ENCODE data around the gene COL27A1.

Gene COL27A1

DNA sequence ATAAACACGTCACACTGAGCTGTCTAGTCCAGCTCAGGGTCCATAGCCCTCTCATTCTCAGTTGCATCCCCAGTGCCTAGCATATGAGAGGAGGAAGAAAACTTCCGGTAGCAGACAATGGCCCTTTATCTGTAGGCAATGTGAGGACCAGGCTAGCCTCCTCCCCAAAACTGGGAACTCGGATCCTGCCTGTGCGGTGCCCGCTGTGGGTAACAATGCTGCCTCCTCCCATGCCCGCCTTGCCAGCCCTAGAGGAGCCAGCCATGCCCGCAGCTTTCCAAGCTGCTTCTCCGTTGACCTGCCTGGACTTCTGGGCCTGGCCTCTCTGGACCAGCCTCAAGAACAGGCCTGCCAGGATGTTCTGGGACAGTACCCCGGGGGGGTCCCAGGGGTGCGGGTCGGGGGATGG is 93.0 kb downstream of the COL27A1 start:
- no peak for DNase-seq

DNA sequence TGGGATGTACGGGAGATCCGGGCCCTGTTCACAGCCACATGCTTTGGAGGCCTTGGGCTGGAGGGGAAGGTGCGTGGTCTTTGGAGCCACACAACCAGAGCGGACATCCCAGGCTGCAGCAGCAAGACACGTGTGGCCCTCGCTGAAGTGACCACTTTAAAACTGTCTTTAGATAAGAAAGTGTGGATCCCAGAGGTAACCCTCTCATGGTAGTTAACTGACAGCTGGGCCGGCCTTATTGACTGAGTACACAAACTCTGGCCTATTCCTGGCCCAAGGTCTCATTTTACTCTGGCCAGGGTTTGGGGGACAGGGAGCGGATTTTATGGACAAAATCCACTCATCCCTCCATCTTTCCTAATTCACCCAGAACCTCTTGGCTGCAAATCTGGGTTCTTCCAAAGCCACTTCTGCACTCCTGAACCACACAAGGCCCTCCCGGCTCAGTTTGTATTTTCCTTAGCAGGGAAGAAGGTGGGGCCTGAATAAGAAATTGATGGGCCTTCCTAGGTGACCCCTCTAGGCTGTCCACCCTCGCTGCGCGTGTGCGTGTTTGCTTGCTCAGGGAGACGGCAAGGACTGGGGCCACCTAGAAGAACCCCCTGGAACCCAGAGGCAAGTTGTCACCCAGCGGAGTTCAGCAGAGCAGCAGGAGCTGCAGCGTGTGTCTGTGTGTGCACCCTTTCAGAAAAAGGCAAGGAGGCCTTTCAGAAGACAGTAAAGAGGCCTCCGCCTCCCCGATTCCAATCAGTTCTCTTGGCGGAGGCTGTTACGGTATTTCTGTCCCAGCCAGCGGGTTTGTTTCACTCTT is 94.3 kb downstream of the COL27A1 start:
- no peak for DNase-seq

DNA sequence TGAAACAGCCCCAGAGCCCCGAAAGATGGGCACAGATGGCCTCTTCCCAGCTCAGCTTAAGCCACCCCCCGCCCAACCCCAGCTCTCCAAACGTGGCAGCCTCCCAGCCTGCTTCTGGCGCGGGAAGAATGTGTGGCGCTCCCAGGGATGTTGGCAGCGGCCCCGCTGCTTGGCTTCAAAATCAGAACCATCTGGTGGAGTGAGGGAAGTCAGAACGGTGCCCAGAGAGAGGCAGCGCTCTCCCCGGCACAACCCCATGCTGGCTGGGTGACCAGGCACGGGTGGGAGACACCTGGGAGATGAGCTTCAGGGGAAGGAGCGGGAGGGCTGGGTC is 94.9 kb downstream of the COL27A1 start:
- DNase-seq, result peak; percentile 93

DNA sequence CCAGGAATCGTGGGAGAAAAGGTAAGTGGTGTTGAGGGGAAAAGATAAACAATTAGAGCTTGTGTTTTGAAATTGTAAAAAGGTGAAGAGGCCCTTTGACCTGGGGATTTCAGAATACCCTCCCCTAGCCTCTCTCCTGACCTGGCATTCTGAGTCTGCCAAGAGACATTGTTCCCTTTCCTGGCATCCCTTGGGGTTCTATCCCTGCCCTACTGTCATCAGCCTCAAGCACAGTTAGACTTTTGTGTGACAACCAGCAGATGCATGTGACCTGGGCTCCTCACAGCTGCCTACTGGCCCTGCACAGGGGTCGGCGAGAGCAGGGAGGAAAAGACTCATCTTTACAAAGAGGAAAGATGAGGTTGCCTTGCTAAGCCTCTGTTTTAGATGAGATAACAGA is 95.3 kb downstream of the COL27A1 start:
- DNase-seq, result no peak

DNA sequence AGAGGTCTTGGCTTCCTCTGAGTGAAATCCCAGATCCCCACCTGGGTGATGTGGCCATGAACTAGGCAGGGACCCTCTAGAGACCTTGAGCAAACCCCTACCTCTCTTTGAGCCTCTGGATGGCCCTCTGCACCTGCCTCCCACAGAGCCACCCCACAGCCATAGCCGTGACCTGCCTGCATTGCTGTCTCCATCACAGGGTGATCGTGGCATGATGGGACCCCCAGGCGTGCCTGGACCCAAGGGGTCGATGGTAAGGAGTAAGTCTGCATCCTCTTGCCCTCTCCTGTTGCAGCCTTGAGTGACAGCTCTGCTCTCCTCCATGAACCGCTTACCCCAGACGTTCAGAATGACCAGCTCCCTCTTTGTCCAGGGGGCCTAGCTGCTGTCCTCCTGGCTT is 97.1 kb downstream of the COL27A1 start:
- no peak for DNase-seq

DNA sequence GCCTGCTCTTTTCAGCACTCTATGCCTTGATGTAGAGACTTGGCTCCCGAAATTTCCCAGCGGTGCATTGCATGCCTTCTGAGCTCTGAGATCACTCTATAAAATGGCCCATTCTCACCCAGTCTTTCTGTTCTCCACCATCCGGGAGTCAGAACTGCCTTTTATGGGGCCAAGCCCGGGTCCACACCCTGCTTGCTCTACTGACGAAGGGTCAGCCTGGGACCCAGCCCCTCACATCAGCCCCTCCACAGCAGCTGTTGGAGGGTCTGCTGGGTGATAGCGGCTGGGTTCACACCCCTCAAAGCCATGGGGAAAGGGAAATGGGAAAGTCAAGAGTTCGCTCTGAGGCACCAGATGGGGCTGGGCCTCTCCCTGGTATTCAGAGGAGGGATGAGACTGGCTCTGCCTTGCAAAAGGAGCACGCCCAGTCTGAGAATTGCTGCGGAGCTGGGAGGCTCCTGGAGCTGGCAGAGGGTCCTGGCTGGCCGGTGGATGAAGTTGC is 101.5 kb downstream of the COL27A1 start:
- no peak for DNase-seq

DNA sequence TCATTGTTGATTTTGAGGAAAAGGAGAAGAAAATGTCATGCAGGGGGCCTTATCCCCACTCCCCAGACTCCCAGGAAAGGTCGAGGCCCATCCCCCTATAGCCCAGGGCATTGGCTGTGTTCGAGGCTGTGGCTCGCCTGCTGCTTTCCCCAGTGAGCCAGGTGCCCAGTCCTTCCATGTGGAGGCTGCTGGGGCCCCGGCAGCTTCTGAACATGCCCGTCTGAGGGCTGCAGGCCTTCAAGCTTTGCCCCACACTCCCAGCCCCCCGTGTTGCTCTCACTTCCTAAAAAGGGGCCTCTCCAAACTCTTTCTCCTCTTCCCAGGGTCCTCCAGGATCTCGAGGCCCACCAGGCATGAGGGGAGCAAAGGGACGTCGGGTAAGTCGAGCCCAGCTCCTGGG is 102.9 kb downstream of the COL27A1 start:
- no peak for DNase-seq

DNA sequence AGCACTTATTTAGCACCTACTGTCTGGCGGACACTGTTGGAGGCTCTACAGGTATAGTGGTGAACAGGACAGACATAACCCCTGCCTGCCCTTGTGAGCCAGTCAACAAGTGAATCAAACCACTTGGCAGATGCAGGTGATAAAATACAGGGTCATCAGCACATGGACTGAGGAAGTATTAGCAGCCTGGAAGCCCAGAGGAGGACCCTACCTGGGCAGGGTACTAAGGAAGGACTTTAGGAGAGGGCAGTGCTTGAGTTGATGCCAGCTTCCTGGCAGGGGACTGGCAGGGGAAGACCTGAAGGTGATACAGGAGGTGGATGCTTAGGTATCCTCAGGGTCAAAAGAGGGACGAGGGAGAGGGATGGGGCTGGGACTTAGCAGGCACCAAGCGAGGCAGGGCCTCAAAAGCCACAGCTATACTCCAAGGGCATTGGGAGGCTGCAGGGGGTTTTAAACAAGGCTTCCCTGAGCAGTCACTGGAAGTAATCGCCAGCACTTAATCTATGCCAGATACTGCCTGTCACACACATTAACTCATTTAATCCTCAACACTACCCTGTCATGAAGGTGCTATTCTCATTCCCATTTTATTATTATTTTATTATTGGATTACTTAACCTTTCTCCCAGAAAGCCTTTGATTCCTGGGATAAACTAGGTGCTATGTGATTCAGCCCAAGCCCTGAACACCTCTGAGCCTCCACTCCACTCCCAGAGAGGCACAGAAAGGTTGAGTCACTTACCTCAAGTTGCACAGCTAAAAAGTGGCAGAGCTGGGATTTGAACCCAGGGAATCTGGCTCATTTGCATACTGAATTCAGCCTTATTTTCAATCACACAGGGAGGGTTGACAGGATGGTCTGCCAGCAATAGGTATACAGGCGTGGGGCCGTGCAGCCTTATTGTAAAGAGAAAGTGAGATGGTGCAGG is 103.8 kb downstream of the COL27A1 start:
- no peak for DNase-seq

DNA sequence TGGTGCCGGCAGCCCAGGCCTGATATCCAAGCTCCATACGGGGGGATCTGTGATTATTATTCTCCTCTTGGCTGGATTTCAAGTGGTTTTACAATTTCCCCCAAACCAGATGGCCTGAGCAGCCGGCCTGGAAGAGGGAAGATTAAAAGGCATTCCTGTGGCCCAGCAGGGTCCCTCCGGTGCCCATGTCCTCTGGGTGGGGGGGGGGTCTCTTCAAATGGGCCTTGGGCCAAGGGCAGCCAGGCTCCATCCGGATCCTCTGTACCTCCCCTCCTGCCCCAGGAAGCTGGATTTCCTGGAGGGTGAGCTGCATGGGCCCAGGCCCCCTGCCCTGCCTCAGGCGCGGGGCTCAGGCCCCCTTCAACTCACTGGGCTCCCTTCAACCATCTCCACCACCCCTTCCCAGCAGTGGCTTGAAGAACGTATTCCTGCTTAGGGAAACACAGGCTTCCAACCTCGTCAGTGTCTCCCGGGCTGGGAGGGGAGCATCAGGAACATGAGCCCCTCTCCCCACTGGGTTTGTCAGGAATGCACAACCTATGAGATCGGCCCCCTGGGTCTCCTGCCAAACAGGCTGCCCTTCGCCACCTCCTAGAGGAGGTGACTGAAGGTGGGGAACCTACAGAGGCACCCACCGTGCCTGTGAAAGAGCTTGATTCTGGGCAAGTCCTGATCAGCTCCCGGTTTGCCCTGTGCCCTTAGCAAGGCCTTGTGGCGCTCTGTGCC is 104.6 kb downstream of the COL27A1 start:
- DNase-seq, result no peak

DNA sequence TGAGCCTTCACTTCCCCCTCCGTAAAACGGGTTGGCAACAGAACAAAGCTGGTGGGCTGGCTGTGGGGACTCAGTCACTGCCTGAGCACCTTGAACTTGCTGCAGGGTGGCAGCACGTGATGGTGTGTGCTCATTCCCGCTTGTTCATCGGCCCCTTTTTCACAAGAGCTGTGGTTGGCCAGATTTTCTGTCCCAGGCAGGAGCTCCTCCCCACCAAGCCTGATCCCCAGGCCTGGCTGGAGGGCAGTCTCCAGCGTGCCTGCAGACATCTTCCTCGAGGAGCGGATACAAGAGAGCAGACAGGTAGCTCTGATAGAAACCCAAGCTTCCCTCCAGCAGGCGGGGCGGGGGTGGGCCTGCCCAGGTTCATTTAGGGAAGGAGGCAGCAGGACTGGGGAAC is 105.7 kb downstream of the COL27A1 start:
- no peak for DNase-seq

DNA sequence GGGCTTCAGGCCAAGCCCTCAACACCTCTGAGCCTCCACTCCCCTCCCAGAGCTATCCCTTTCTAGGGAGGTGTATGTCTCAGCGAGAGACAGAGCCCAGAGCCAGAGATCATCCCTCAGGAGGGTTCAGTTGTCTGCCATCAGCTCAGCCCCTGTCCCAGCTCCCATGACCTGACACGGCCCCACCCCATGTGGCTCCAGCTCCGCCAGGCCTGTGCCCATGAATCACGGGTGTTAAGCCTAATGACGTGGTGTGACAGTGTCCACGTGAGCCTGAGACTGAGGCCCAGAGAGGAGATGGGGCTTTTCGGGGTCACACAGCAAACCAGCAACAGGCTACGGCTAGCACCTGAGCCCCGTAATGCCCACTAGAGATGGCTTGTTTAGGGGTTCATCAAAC is 106.7 kb downstream of the COL27A1 start:
- DNase-seq, result no peak

DNA sequence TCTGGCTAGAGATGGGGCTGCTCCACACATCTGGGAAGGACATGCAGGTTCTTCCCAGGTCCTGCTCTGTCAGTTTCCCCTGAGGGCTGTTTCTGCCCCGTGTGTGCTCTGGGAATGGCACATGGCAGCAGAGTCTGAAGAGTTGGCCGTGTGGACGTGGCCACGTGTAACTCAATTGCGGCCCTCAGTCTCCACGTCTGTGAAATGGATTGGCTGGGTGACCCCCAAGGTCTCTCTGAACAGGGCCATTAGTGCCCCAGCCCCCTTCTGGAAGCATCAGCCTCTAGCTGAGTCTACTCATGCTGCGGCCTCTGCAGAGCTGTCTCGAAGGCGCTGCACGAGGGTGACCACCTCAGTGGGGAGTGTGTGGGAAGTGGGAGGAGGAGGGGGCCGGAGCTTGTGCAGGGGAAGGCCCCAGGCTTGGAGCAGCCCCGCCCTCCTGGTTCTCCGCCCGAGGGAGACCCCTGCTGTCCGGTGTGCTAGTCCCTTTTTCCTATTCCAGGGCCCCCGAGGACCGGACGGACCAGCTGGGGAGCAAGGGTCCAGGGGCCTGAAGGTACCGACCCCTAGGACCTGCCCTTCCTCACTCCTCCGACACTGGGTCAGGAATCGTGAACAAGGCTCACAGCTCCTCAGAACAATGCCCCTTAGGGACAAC is 108.6 kb downstream of the COL27A1 start:
- DNase-seq, result peak; percentile 32

DNA sequence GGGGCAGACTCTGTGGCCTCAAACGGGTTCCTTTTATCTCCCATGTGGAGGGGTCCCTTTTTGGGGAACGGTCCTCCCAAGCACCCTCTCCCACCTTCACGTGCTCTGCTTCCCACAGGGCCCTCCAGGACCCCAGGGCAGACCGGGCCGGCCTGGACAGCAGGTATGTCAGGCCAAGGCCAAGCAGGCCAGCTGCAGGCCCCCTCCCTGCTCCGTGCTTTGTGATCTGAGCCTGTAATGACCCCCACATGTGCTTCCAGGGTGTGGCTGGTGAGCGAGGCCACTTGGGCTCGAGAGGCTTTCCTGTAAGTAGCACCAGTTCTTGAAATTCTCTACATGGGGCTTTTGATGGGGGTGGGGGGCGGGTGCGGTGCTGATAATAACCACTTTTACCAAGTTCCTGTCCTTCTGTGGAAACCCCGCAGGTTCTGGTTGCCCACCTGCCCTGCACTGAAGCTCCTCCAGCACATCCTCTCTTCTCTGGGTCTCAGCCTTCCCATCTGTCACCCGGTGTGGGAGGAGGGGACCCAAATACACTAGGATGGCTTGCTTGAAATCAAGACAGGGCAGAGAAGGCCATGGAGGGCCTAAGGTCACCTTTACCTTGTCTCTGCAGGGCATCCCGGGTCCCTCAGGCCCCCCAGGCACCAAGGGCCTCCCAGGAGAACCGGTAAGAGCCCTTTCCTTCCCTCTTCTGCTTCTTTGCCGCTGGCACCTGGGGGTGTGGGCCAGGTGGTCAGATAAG is 109.6 kb downstream of the COL27A1 start:
- no peak for DNase-seq

DNA sequence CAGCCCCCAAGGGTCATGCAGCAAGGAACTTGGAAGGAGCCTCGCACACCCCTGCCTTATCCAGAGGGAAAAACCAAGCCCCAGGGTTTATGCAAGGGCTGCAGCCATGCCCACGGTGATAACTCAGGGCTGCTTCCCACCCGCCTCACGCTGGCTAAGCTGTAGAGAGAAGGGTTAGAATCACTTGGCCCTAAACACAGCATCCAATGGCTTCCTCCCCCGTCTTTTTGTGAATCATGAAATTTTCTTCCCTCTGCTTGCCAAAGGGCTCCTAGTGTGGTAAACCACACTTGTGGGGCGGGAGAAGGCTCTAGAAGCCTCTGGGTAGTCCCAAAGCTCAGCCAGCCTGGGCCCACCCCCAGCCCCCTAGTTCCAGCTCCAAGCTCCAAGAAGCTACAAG is 111.6 kb downstream of the COL27A1 start:
- no peak for DNase-seq

DNA sequence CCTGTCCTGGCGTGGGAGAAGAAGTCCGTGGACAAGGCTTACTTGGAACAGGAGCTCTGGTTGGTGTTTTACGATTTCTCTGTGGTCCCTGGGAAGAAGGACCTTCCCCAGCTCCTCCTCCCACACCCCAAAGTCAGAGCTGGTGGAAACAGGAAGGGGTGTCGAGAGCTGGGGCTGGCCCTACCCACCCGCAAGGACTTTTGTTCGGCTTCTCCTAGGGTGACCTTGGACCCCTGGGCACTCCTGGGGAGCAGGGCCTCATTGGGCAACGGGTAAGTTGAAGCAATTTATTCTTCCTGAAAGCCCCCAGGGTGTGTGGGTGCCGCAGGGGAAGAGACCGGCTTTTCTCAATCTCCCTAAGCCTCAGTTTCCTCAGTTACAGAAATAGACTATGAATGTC is 113.7 kb downstream of the COL27A1 start:
- DNase-seq, result no peak

DNA sequence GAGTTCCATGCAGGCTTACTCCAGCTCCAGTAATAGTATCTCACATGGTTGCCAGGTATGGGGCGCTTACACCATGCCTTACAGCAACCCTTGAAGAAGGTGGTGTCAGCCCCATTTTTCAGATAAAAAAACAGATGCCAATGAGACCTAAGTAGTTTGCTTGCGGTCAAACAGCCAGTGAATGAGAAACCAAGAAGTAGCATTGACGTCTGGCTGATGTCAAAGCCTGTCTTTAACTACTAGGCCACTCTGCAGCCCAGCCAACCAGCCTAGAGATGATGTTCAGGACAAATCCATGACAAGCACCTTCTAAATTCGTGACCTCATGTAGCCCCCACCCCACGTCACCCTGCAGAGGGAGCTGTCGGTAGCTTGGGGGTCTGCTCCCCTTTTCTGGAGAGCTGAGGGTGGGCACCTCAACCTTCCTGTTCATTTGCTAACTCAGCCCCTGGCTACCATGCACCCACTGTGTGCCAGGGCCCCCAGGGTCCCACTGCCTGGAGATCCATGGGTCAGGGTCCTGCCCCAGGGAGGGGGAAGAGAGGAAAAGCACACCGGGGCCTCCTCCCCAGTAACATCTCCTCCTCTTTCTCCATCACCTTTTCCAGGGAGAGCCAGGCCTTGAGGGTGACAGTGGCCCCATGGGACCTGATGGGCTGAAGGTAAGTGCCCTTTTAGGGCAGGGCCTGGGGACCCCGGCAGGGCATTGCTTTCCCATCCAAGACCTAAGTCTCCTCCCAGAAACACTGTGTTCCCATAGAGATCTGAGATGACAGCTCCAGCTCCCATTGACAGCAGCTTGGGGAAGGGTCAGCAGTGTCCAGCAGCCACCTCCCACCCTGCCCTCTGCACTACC is 115.0 kb downstream of the COL27A1 start:
- no peak for DNase-seq

DNA sequence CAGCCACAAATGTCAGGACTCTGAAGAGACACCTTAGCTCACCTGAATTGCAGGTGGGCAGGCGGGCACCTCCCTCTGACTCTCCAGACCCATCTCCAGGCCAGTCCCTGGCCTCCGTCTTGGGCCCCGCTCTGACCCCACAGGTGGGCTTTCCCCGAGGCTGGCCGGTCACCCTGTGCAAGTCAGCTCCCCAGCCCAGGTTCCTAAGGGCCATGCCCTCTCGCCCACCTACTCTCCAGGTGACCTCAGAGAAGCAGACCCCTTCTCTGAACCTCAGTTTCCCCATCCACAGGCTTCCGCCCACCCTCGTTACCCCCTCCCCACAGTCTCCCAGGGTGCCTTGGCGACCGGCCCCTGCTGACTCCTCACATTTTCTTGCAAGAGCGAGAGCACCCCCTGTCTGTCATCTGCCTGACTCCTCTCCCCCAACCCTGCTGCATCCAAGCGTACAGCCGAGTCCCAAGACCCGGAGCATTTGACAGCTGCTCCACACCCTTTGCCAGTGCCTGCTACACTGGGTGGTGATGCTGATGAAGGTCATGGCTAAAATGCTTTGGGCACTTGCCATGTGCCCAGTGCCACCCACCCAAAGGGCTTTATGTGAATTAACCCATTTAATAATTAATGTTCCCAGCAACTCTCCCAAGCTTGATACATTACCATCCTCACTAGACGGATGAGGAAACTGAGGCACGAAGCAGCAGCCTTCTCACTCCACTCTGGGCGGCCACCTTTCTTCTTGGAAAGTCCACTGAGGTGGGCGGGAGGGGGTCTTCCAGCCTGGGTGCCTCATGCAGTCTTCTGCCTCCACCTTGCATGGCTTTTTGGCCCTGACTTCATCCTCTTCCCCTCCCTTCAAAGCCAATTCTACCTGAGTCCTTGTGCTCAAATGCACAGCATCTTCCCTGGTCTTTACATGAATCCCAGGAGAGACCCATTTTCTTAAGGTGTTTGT is 116.5 kb downstream of the COL27A1 start:
- DNase-seq, result peak; percentile 56

DNA sequence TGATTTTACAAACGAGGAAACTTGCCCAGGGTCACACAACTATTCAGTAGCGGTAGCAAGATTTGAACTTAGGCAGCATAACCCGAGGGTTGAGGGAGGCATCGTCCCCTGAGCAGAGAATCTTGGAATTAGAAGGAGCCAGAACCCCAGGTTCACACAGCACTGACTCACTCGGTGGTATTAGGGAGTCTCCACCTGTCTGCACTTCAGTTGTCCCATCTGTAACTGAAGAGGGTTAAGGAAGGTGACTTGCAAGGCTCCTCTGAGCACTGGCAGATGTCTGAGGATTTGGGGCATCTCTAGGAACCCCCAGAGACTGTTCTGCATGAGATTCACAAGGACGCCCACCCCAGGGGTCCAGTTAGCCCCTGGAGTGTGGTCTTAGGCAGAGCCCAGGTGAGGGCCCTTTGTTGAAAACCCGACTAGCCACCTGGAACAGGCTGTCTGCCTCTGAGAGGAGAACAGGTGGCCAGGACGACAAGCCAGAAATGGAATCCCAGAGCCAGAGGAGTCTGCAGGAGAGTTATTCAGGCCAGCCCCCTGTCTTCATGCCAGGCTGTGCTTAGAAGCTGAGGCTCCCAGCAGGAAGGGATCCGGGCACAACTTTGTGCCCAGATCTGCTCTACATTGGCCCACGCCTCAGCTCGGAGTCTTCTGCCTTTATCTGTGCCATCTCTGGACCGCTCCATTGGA is 117.5 kb downstream of the COL27A1 start:
- no peak for DNase-seq

DNA sequence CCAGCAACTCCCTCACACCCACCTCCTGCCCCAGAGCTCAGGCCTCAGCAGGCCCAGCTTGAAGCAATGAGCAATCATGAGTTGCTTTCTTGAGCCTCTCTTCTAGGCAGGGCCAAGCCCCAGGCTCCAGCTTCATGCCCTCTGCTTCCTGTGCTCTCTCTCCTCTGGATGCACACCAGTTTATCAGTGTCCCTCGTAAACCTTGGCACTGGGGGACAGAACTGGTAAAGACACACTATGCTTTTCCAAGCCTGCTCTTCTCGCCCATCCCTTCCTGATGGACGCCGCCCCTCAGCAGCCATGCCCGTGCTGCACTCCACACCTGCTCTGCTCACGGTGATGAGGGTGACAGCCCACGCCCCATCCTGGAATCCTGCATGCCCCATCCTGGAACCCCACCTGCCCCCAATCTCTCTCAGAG is 118.1 kb downstream of the COL27A1 start:
- no peak for DNase-seq

All from fibroblast of skin of back (primary cell).